Measurements from ENCODE around the gene SRSF2.
"Not testable (repeated sequence)": the region's sequence is repeated elsewhere in the genome, so short reads cannot be mapped to it uniquely, and the experiment has no call there.

Gene SRSF2

GRCh38 chr17:76700617-76701470 lies 36.3 kb downstream of the SRSF2 start:
- no peak for DNase-seq (ENCODE audit: low read depth, low spot score)

- no peak for DNase-seq (ENCODE audit: low read depth, low spot score)
Measured at GRCh38 chr17:76700270-76700616, 36.9 kb downstream of the SRSF2 start.

GRCh38 chr17:76698466-76698977 lies 38.6 kb downstream of the SRSF2 start:
- not testable (repeated sequence) for DNase-seq (ENCODE audit: low read depth, low spot score)

GRCh38 chr17:76697702-76698465 lies 39.2 kb downstream of the SRSF2 start:
- no peak for DNase-seq (ENCODE audit: low read depth, low spot score)

- no peak for DNase-seq (ENCODE audit: low read depth, low spot score)
Measured at GRCh38 chr17:76696763-76697701, 40.1 kb downstream of the SRSF2 start.

- DNase-seq (ENCODE audit: low read depth, low spot score): no peak
Measured at GRCh38 chr17:76695059-76695831, 41.9 kb downstream of the SRSF2 start.

GRCh38 chr17:76691379-76692191 lies 45.5 kb downstream of the SRSF2 start:
- DNase-seq (ENCODE audit: low read depth, low spot score): no peak

GRCh38 chr17:76690596-76691280 lies 46.4 kb downstream of the SRSF2 start:
- DNase-seq (ENCODE audit: low read depth, low spot score): no peak

GRCh38 chr17:76689859-76690258 lies 47.3 kb downstream of the SRSF2 start:
- no peak for DNase-seq (ENCODE audit: low read depth, low spot score)

- no peak for DNase-seq (ENCODE audit: low read depth, low spot score)
Measured at GRCh38 chr17:76688165-76688622, 48.9 kb downstream of the SRSF2 start.

- no peak for DNase-seq (ENCODE audit: low read depth, low spot score)
Measured at GRCh38 chr17:76687298-76688164, 49.6 kb downstream of the SRSF2 start.

GRCh38 chr17:76686538-76687297 lies 50.4 kb downstream of the SRSF2 start:
- DNase-seq (ENCODE audit: low read depth, low spot score): no peak

- DNase-seq (ENCODE audit: low read depth, low spot score): no peak
Measured at GRCh38 chr17:76685846-76686245, 51.3 kb downstream of the SRSF2 start.

- DNase-seq (ENCODE audit: low read depth, low spot score): no peak
Measured at GRCh38 chr17:76685366-76685765, 51.8 kb downstream of the SRSF2 start.

GRCh38 chr17:76684756-76685155 lies 52.4 kb downstream of the SRSF2 start:
- no peak for DNase-seq (ENCODE audit: low read depth, low spot score)
